Activated CD4-positive, alpha-beta T cell treated with anti-CD3 and anti-CD28 coated beads, Interleukin-2, Interleukin-6, amounts not matched to agents 100 ng/mL and 50 ng/mL, durations not matched to agents 16 hours and 8 hours (primary cell): ENCODE results near the gene NCKAP5.

ENCODE experiments used
- DNase-seq: peaks from one replicate; pipeline ENCODE4 v3.0.0-alpha.2; 2020

Gene NCKAP5

GRCh38 chr2:133123393-133123792 is 444.9 kb downstream of the NCKAP5 start:
- no peak for DNase-seq

- no peak for DNase-seq
These were observed 445.7 kb downstream of the NCKAP5 start for GRCh38 chr2:133122529-133122928.

- DNase-seq, result no peak
These were observed 448.0 kb downstream of the NCKAP5 start for GRCh38 chr2:133120310-133120709.

- no peak for DNase-seq
These were observed 458.1 kb downstream of the NCKAP5 start for GRCh38 chr2:133110201-133110600.

GRCh38 chr2:133109772-133110171 is 458.5 kb downstream of the NCKAP5 start:
- no peak for DNase-seq

GRCh38 chr2:133107058-133107815 is 461.0 kb downstream of the NCKAP5 start:
- DNase-seq, result no peak

GRCh38 chr2:133104871-133105270 is 463.4 kb downstream of the NCKAP5 start:
- no peak for DNase-seq

GRCh38 chr2:133098787-133099186 is 469.5 kb downstream of the NCKAP5 start:
- DNase-seq, result no peak

- no peak for DNase-seq
These were observed 470.6 kb downstream of the NCKAP5 start for GRCh38 chr2:133097666-133098065.

- no peak for DNase-seq
These were observed 475.7 kb downstream of the NCKAP5 start for GRCh38 chr2:133092571-133092970.

- DNase-seq, result no peak
These were observed 477.9 kb downstream of the NCKAP5 start for GRCh38 chr2:133090358-133090757.

- no peak for DNase-seq
These were observed 482.1 kb downstream of the NCKAP5 start for GRCh38 chr2:133086176-133086575.

GRCh38 chr2:133085646-133086045 is 482.6 kb downstream of the NCKAP5 start:
- no peak for DNase-seq

GRCh38 chr2:133082034-133082433 is 486.2 kb downstream of the NCKAP5 start:
- DNase-seq, result no peak

- no peak for DNase-seq
These were observed 487.4 kb downstream of the NCKAP5 start for GRCh38 chr2:133080822-133081221.

GRCh38 chr2:133078667-133079411 is 489.4 kb downstream of the NCKAP5 start:
- DNase-seq, result no peak

GRCh38 chr2:133077269-133077822 is 490.9 kb downstream of the NCKAP5 start:
- no peak for DNase-seq

GRCh38 chr2:133072837-133073694 is 495.2 kb downstream of the NCKAP5 start:
- DNase-seq, result no peak

- DNase-seq, result no peak
These were observed 504.5 kb downstream of the NCKAP5 start for GRCh38 chr2:133063775-133064174.

GRCh38 chr2:133062931-133063665 is 505.2 kb downstream of the NCKAP5 start:
- no peak for DNase-seq

- no peak for DNase-seq
These were observed 506.2 kb downstream of the NCKAP5 start for GRCh38 chr2:133061874-133062593.

- DNase-seq, result no peak
These were observed 514.0 kb downstream of the NCKAP5 start for GRCh38 chr2:133054297-133054696.
